Measurements from ENCODE around the gene MAML1.

DNA sequence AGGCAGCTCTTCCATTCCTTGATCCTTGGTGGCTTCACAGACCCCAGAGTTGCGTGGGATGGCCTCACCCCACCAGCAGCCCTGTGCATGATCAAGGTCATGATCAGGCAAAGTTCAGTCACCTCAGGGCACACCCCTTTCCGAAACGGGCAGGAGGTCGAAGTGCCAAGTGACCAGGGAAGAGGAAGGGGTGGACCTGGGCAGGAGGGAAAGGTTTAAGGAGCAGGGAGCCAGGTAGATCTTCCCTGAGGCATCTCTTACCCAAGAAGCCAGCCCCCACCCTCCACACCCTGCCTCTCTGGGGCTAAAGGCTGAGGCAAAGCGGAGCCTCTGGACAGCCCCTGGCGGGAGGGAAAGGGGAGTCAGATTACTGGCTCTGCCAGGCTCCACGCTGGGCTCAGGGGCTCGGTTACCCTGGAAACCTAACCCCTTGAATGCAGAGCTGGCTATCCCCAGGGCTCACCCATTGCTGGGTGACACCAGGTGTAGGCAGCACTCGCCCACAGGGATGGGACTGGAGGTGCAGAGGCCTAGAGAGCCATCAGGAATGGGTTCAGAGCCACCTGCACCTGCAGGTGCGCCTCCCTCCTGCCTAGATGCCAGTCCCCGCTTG lies 70.4 kb downstream of the MAML1 start:
- TF ChIP-seq POLR2A (IDR thresholded peaks at IDR 0.05) (no peak), CTCF (IDR thresholded peaks at IDR 0.05) (no peak)
